Astrocyte (in vitro differentiated cells and primary cell): ENCODE data around the gene OR10D3. TPM values are rescaled to one million over a fixed set of nuclear protein-coding genes. Genes with fewer than 3 reads are reported as not detected.

Experiments used
- DNase-seq: peaks from one replicate; pipeline ENCODE4 v3.0.0-alpha.2; 2010; ENCODE audit warnings: low read depth
- FAIRE-seq: peaks from 2 replicates; lab custom pipeline; 2011; peaks lifted over from hg19 to GRCh38; lab: Jason Lieb, UNC
- H2AFZ ChIP-seq: 2 replicates; pipeline ENCODE4 v1.6.0; 2012; ENCODE audit warnings: low read depth, low read length, inconsistent platforms
- H3K27ac ChIP-seq: 2 replicates; pipeline ENCODE4 v1.5.1; 2011; ENCODE audit warnings: low read depth, low read length, inconsistent platforms
- H3K27me3 ChIP-seq: 2 replicates; pipeline ENCODE4 v1.6.0; 2011; ENCODE audit warnings: low read length, inconsistent platforms; ENCODE audit not compliant: insufficient read depth
- H3K36me3 ChIP-seq: 2 replicates; pipeline ENCODE4 v1.5.1; 2011; ENCODE audit warnings: low read length, inconsistent platforms; ENCODE audit not compliant: insufficient read depth
- H3K4me1 ChIP-seq: 2 replicates; pipeline ENCODE4 v1.5.1; 2011; ENCODE audit warnings: low read length, inconsistent platforms; ENCODE audit not compliant: insufficient read depth
- H3K4me2 ChIP-seq: 2 replicates; pipeline ENCODE4 v1.6.0; 2012; ENCODE audit warnings: low read length, inconsistent platforms
- H3K4me3 ChIP-seq: 2 replicates; pipeline ENCODE4 v1.5.1; 2011; ENCODE audit warnings: low read depth, mild to moderate bottlenecking, low read length, inconsistent platforms; ENCODE audit not compliant: insufficient read depth
- H3K79me2 ChIP-seq: 2 replicates; pipeline ENCODE4 v1.6.0; 2012; ENCODE audit warnings: mild to moderate bottlenecking, low read length, inconsistent platforms; ENCODE audit not compliant: insufficient read depth
- H3K9ac ChIP-seq: 2 replicates; pipeline ENCODE4 v1.6.0; 2012; ENCODE audit warnings: mild to moderate bottlenecking, low read length, inconsistent platforms
- H3K9me3 ChIP-seq: 2 replicates; pipeline ENCODE4 v1.5.1; 2012; ENCODE audit warnings: low read depth, mild to moderate bottlenecking, low read length, inconsistent platforms; ENCODE audit not compliant: insufficient read depth
- H4K20me1 ChIP-seq: 2 replicates; pipeline ENCODE4 v1.6.0; 2012; ENCODE audit warnings: low read length, inconsistent platforms; ENCODE audit not compliant: insufficient read depth
- H3K27ac Mint-ChIP-seq: one replicate; pipeline ENCODE4 v1.8.0; 2021; ENCODE audit warnings: mild to moderate bottlenecking, mixed read lengths; ENCODE audit not compliant: unreplicated experiment
- H3K27me3 Mint-ChIP-seq: one replicate; pipeline ENCODE4 v1.8.0; 2021; ENCODE audit warnings: low read depth, mixed read lengths; ENCODE audit not compliant: unreplicated experiment
- H3K36me3 Mint-ChIP-seq: one replicate; pipeline ENCODE4 v1.8.0; 2021; ENCODE audit warnings: low read depth, mixed read lengths; ENCODE audit not compliant: unreplicated experiment
- H3K4me1 Mint-ChIP-seq: one replicate; pipeline ENCODE4 v1.8.0; 2021; ENCODE audit warnings: low read depth, mixed read lengths; ENCODE audit not compliant: unreplicated experiment
- H3K4me3 Mint-ChIP-seq: one replicate; pipeline ENCODE4 v1.8.0; 2021; ENCODE audit warnings: mild to moderate bottlenecking, moderate library complexity, mixed read lengths; ENCODE audit not compliant: unreplicated experiment
- H3K9me3 Mint-ChIP-seq: one replicate; pipeline ENCODE4 v1.8.0; 2021; ENCODE audit warnings: mild to moderate bottlenecking, mixed read lengths; ENCODE audit not compliant: unreplicated experiment
- EZH2 ChIP-seq: IDR thresholded peaks from 2 replicates; pipeline ENCODE4 v1.6.1; 2012; ENCODE audit warnings: mild to moderate bottlenecking, low read length, inconsistent platforms; ENCODE audit not compliant: insufficient read depth
- total RNA-seq: library from RNA; stranded (reverse); gene quantifications from 2 replicates; pipeline ENCODE4 v1.2.1, GENCODE V29; 2021
- TF ChIP-seq, protein P1 (sequence below): IDR thresholded peaks from 2 replicates; pipeline ENCODE4 v1.5.1; 2011; ENCODE audit warnings: low read depth, mild to moderate bottlenecking, inconsistent platforms, low read length, moderate library complexity; ENCODE audit not compliant: insufficient read depth

The OR10D3 gene
- total RNA-seq, 1 donor from 2014 or later: not detected

DNA sequence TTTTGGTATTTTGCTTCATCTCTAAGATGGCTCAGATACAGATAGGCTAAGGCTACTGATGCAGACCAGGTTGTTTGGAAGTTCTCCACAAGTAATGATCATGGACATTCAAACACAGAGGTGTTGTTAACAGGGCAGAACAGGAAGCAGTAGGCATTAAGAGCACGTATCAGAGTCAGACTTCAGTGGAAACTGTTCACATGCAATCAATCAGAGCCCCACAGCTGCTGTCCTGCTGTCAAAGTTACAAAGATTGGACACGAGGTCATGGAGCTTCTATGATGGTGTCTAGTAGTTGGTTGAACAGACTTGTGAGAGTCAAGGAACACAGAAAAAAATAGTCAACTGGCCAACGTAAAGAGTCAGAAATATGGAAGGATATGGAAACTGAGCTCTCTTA lies 19.8 kb downstream of the OR10D3 start:
- Histone ChIP-seq H3K9ac (no peak overlapping the region), H3K9me3 (no peaks in the 10 kb centered on the region), H3K4me1 (no peaks in the 10 kb centered on the region), H3K27ac (no peak overlapping the region), H4K20me1 (no peaks in the 10 kb centered on the region), H3K79me2 (no peaks in the 10 kb centered on the region), H3K4me2 (no peak overlapping the region), H2AFZ (no peak overlapping the region), H3K36me3 (no peaks in the 10 kb centered on the region), H3K27me3 (no peaks in the 10 kb centered on the region), H3K4me3 (no peak overlapping the region)
- H3K9me3 Mint-ChIP-seq: no peaks in the 10 kb centered on the region
- no peak overlapping the region for H3K4me3 Mint-ChIP-seq
- H3K36me3 Mint-ChIP-seq: no peaks in the 10 kb centered on the region
- FAIRE-seq (no peak), DNase-seq (no peak)
- TF ChIP-seq, protein P1, sequence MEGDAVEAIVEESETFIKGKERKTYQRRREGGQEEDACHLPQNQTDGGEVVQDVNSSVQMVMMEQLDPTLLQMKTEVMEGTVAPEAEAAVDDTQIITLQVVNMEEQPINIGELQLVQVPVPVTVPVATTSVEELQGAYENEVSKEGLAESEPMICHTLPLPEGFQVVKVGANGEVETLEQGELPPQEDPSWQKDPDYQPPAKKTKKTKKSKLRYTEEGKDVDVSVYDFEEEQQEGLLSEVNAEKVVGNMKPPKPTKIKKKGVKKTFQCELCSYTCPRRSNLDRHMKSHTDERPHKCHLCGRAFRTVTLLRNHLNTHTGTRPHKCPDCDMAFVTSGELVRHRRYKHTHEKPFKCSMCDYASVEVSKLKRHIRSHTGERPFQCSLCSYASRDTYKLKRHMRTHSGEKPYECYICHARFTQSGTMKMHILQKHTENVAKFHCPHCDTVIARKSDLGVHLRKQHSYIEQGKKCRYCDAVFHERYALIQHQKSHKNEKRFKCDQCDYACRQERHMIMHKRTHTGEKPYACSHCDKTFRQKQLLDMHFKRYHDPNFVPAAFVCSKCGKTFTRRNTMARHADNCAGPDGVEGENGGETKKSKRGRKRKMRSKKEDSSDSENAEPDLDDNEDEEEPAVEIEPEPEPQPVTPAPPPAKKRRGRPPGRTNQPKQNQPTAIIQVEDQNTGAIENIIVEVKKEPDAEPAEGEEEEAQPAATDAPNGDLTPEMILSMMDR: no peak
- TF ChIP-seq EZH2: no peak
- H3K27ac Mint-ChIP-seq: no peak overlapping the region
- no peaks in the 10 kb centered on the region for H3K4me1 Mint-ChIP-seq
- H3K27me3 Mint-ChIP-seq: no peaks in the 10 kb centered on the region

- no peak overlapping the region for H3K27ac ChIP-seq
- no peaks in the 10 kb centered on the region for H3K4me1 Mint-ChIP-seq
- no peak overlapping the region for H3K4me3 ChIP-seq
- H3K4me1 ChIP-seq: no peaks in the 10 kb centered on the region
- H3K9me3 Mint-ChIP-seq: no peaks in the 10 kb centered on the region
- no peaks in the 10 kb centered on the region for H3K27me3 ChIP-seq
- no peaks in the 10 kb centered on the region for H3K79me2 ChIP-seq
- H3K9me3 ChIP-seq: no peaks in the 10 kb centered on the region
- no peak overlapping the region for H3K9ac ChIP-seq
- TF ChIP-seq, protein P1: no peak
- no peak for TF ChIP-seq EZH2
- no peak overlapping the region for H2AFZ ChIP-seq
- H3K27me3 Mint-ChIP-seq: no peaks in the 10 kb centered on the region
- H3K27ac Mint-ChIP-seq: no peak overlapping the region
- no peak for DNase-seq
- no peaks in the 10 kb centered on the region for H3K36me3 ChIP-seq
- no peak for FAIRE-seq
- no peaks in the 10 kb centered on the region for H4K20me1 ChIP-seq
- H3K4me2 ChIP-seq: no peak overlapping the region
- no peaks in the 10 kb centered on the region for H3K36me3 Mint-ChIP-seq
- H3K4me3 Mint-ChIP-seq: no peak overlapping the region
Measured at GRCh38 chr11:124204008-124204407, 20.9 kb downstream of the OR10D3 start.

DNA sequence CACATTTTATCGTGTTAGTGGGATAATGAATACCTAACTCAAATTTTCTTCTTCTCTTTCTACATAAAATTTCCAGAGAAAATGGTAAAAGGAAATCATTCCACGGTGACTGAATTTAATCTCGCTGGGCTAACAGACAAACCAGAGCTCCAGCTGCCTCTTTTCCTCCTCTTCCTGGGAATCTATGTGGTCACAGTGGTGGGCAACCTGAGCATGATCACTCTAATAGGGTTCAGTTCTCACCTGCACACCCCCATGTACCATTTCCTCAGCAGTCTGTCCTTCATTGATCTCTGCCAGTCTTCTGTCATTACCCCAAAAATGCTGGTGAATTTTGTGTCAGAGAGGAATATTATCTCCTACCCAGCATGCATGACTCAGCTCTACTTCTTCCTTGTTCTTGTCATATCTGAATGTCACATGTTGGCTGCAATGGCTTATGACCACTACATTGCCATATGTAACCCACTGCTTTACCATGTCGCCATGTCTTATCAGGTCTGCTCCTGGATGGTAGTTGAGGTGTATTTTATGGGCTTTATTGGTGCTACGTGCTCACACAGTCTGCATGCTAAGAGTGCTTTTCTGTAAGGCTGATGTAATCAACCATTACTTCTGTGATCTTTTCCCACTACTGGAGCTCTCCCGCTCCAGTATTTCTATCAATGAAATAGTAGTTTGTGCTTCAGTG lies 24.1 kb downstream of the OR10D3 start:
- Histone ChIP-seq H3K79me2 (no peaks in the 10 kb centered on the region), H3K27me3 (no peaks in the 10 kb centered on the region), H4K20me1 (no peaks in the 10 kb centered on the region), H3K4me1 (no peaks in the 10 kb centered on the region), H3K36me3 (no peaks in the 10 kb centered on the region), H3K27ac (no peak overlapping the region), H3K9ac (no peak overlapping the region), H3K9me3 (peaks cover 4% of the 10 kb centered on the region), H3K4me3 (no peak overlapping the region), H2AFZ (no peak overlapping the region), H3K4me2 (no peak overlapping the region)
- no peak for DNase-seq
- Mint-ChIP-seq H3K4me3 (no peak overlapping the region), H3K9me3 (no peaks in the 10 kb centered on the region), H3K27ac (no peak overlapping the region), H3K27me3 (peaks cover 2% of the 10 kb centered on the region), H3K36me3 (no peaks in the 10 kb centered on the region), H3K4me1 (no peaks in the 10 kb centered on the region)
- FAIRE-seq: no peak
- no peak for TF ChIP-seq EZH2
- TF ChIP-seq, protein P1: no peak
